K562 (cell line): ENCODE measurements around the gene GOLGA8B. TPM values are rescaled to one million over a fixed set of nuclear protein-coding genes. Genes with fewer than 3 reads are reported as not detected.

Source experiments
- ARHGAP35 ChIP-seq: fragments of 450-650 bp; IDR thresholded peaks from 2 replicates; pipeline ENCODE4 v1.6.1; 2018; ENCODE audit not compliant: partially characterized antibody
- JUNB ChIP-seq: fragments of 450-650 bp; formaldehyde crosslinking; conservative IDR thresholded peaks from 2 replicates; pipeline ENCODE4 v1.4.0; 2020; ENCODE audit warnings: mild to moderate bottlenecking
- POLR2G ChIP-seq: fragments of 200-400 bp; formaldehyde crosslinking; IDR thresholded peaks from 2 replicates; pipeline ENCODE4 v1.6.1; 2017; ENCODE audit warnings: low read depth, mild to moderate bottlenecking, antibody characterized with exemption, low read length, moderate library complexity
- SNIP1 ChIP-seq: fragments of 450-650 bp; IDR thresholded peaks from 2 replicates; pipeline ENCODE4 v1.7.1; 2017; ENCODE audit warnings: low read depth, mild to moderate bottlenecking
- polyA plus RNA-seq, 8 experiments: library from polyadenylated mRNA; depleted of rRNA in 4 of 8; stranded (reverse) in 5 of 8; unstranded in 3 of 8; fragments of >200 nt; fragmentation: Nextera tagmentation in 2 of 8; fragmentation: Illumina TruSeq in 1 of 8; extraction: Ambion mirVana in 2 of 8; extraction: Trizol in 1 of 8; gene quantifications; 2 replicates each; pipeline versions ENCODE4 v1.2.1 to v1.2.3, GENCODE V29; 2011 to 2014; ENCODE audit warnings: inconsistent platforms in 1 of 8, missing spikeins in 1 of 8
- total RNA-seq, 7 experiments: library from RNA; depleted of rRNA in 6 of 7; stranded (reverse); fragments of >200 nt in 6 of 7; fragmentation: Illumina TruSeq in 2 of 7; extraction: Trizol in 2 of 7; gene quantifications; 2 replicates each; pipeline versions ENCODE4 v1.2.1 to v1.2.3, GENCODE V29; 2011 to 2021; ENCODE audit warnings: low replicate concordance in 1 of 7
- TF ChIP-seq, protein P1 (sequence below), 3 experiments: fragments of 200-800 bp in 1 of 3; sonication (Bioruptor generic) in 1 of 3; sonication (generic) in 1 of 3; formaldehyde crosslinking in 1 of 3; IDR thresholded peaks; 2 replicates each; pipeline versions ENCODE4 v1.6.1 to v1.8.0; 2016 to 2022; ENCODE audit warnings: mild to moderate bottlenecking in 2 of 3, missing compliant biosample characterization in 2 of 3, missing genetic modification characterization in 2 of 3, missing genetic modification reagents in 1 of 3
- TF ChIP-seq, protein P2 (sequence below): fragments of 250-450 bp; sonication (Bioruptor Pico); IDR thresholded peaks from 2 replicates; pipeline ENCODE4 v1.5.0; 2021; ENCODE audit warnings: mild to moderate bottlenecking, borderline replicate concordance
- TF ChIP-seq, protein P3 (sequence below): fragments of 450-650 bp; IDR thresholded peaks from 2 replicates; pipeline ENCODE4 v1.6.1; 2016; ENCODE audit warnings: mild to moderate bottlenecking, moderate library complexity

Gene GOLGA8B
- total and polyA plus RNA-seq, 9 of the 15 experiments (the other 6 are each of a cell fraction or from before 2014, with no cell fraction given) = 7.9 to 236 (median 54.1) TPM

DNA sequence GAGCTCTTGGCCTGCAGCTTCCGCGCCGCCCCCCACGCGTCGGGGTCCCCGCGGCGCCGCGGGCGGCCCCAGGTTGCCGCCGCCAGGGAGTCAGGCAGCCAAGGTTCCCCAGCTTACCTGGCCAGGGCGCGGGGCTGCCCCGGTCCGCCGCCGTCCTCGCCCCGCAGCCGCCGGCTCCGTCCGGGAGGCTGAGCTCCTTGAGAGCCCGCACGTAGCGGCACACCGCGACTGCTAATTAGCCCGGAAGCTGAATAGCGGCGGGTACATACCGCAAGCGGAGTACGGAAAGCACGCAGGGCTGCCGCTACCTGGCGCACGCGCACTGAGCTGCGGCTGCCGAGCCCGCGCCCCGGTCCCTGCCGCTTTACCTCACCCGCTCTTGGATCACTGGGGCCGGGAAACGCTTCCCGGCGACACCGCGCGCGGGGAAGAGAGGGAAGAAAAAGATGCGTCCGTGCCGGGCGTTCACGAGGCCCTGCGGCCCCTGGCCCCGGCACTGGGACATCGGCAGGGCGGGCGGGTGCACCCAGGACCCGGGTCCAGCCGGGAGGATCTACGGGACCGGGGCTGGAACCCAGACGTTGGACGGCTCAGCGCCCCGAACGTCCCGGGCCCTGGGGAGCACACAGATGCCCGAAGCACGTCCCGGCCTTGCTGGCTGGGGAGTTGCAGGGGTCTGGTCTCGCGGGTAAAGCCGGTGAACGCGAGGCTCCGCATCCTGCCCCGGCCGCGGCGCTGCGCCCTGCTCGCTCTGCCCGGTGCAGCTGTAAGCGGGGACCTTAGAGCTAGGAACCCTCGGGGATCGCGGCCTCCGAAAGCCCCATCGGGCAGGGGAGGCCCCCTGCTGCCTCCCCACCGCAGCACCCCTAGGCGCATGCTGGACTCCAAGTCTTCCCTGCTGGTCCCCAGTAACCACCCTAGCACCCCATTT is at the start of gene GOLGA8B (continued):
- TF ChIP-seq, protein P1, sequence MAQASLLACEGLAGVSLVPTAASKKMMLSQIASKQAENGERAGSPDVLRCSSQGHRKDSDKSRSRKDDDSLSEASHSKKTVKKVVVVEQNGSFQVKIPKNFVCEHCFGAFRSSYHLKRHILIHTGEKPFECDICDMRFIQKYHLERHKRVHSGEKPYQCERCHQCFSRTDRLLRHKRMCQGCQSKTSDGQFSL (CRISPR knock-in tag; IDR thresholded peaks at IDR 0.05) = no peak
- TF ChIP-seq, protein P1 (tag; IDR thresholded peaks at IDR 0.05) = no peak
- TF ChIP-seq POLR2G = peak; percentile 88
- no peak for TF ChIP-seq ARHGAP35
- TF ChIP-seq JUNB = no peak
- no peak for TF ChIP-seq SNIP1
- TF ChIP-seq, protein P2, sequence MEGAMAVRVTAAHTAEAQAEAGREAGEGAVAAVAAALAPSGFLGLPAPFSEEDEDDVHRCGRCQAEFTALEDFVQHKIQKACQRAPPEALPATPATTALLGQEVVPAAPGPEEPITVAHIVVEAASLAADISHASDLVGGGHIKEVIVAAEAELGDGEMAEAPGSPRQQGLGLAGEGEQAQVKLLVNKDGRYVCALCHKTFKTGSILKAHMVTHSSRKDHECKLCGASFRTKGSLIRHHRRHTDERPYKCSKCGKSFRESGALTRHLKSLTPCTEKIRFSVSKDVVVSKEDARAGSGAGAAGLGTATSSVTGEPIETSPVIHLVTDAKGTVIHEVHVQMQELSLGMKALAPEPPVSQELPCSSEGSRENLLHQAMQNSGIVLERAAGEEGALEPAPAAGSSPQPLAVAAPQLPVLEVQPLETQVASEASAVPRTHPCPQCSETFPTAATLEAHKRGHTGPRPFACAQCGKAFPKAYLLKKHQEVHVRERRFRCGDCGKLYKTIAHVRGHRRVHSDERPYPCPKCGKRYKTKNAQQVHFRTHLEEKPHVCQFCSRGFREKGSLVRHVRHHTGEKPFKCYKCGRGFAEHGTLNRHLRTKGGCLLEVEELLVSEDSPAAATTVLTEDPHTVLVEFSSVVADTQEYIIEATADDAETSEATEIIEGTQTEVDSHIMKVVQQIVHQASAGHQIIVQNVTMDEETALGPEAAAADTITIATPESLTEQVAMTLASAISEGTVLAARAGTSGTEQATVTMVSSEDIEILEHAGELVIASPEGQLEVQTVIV = no peak
- TF ChIP-seq, protein P3, sequence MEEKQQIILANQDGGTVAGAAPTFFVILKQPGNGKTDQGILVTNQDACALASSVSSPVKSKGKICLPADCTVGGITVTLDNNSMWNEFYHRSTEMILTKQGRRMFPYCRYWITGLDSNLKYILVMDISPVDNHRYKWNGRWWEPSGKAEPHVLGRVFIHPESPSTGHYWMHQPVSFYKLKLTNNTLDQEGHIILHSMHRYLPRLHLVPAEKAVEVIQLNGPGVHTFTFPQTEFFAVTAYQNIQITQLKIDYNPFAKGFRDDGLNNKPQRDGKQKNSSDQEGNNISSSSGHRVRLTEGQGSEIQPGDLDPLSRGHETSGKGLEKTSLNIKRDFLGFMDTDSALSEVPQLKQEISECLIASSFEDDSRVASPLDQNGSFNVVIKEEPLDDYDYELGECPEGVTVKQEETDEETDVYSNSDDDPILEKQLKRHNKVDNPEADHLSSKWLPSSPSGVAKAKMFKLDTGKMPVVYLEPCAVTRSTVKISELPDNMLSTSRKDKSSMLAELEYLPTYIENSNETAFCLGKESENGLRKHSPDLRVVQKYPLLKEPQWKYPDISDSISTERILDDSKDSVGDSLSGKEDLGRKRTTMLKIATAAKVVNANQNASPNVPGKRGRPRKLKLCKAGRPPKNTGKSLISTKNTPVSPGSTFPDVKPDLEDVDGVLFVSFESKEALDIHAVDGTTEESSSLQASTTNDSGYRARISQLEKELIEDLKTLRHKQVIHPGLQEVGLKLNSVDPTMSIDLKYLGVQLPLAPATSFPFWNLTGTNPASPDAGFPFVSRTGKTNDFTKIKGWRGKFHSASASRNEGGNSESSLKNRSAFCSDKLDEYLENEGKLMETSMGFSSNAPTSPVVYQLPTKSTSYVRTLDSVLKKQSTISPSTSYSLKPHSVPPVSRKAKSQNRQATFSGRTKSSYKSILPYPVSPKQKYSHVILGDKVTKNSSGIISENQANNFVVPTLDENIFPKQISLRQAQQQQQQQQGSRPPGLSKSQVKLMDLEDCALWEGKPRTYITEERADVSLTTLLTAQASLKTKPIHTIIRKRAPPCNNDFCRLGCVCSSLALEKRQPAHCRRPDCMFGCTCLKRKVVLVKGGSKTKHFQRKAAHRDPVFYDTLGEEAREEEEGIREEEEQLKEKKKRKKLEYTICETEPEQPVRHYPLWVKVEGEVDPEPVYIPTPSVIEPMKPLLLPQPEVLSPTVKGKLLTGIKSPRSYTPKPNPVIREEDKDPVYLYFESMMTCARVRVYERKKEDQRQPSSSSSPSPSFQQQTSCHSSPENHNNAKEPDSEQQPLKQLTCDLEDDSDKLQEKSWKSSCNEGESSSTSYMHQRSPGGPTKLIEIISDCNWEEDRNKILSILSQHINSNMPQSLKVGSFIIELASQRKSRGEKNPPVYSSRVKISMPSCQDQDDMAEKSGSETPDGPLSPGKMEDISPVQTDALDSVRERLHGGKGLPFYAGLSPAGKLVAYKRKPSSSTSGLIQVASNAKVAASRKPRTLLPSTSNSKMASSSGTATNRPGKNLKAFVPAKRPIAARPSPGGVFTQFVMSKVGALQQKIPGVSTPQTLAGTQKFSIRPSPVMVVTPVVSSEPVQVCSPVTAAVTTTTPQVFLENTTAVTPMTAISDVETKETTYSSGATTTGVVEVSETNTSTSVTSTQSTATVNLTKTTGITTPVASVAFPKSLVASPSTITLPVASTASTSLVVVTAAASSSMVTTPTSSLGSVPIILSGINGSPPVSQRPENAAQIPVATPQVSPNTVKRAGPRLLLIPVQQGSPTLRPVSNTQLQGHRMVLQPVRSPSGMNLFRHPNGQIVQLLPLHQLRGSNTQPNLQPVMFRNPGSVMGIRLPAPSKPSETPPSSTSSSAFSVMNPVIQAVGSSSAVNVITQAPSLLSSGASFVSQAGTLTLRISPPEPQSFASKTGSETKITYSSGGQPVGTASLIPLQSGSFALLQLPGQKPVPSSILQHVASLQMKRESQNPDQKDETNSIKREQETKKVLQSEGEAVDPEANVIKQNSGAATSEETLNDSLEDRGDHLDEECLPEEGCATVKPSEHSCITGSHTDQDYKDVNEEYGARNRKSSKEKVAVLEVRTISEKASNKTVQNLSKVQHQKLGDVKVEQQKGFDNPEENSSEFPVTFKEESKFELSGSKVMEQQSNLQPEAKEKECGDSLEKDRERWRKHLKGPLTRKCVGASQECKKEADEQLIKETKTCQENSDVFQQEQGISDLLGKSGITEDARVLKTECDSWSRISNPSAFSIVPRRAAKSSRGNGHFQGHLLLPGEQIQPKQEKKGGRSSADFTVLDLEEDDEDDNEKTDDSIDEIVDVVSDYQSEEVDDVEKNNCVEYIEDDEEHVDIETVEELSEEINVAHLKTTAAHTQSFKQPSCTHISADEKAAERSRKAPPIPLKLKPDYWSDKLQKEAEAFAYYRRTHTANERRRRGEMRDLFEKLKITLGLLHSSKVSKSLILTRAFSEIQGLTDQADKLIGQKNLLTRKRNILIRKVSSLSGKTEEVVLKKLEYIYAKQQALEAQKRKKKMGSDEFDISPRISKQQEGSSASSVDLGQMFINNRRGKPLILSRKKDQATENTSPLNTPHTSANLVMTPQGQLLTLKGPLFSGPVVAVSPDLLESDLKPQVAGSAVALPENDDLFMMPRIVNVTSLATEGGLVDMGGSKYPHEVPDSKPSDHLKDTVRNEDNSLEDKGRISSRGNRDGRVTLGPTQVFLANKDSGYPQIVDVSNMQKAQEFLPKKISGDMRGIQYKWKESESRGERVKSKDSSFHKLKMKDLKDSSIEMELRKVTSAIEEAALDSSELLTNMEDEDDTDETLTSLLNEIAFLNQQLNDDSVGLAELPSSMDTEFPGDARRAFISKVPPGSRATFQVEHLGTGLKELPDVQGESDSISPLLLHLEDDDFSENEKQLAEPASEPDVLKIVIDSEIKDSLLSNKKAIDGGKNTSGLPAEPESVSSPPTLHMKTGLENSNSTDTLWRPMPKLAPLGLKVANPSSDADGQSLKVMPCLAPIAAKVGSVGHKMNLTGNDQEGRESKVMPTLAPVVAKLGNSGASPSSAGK = peak; percentile 55; the same call in 1 of the 2 replicates
